ENCODE data around the gene ZC3H8. TPM values are rescaled to one million over a fixed set of nuclear protein-coding genes. Genes with fewer than 3 reads are reported as not detected.

Gene ZC3H8
- total RNA-seq, 2 donors from 2014 or later: 2.4 to 5.3 TPM

DNA sequence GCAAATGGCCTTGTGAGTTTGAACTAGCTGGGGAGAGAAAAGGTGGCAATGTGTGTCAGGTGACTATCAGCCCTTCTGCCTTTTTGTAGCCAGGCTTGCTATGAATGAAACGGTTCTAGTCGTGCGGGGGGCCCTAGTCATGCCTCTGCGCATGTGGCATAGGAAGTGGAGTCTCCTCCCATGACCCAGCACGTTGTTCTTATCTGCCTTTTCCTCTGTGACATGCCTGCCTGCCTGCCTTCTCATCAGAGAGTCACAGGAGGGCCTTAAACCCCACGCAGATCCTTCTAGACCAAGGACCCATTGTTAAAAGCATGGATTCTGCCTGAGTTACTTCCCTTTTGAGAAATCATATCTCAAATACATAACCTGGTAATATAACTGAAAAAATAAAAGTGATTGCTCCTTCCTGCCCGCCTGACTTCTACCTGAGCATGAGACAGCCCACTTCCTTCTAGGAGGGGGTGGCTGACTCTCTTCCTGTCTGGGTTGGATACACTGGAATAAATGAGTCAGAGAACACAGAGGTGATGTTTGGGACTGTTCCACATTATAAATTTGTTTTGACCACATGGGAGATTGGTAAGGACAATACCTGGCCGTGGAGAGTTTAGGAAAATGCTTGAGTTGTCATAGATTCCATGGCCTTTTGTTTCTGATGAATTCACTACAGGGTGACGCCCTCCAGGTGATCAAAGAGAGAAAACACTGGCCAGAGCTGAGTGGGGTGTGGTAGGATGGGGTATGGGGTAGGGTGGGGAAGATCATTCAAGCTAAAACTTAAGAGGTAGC is 66.8 kb downstream of the ZC3H8 start:
- no peak for DNase-seq (ENCODE audit: low spot score)
- no peaks in the 10 kb centered on the region for H3K27me3 ChIP-seq (replicated peaks; ENCODE audit: insufficient read depth)
- ATAC-seq (ENCODE audit: insufficient number of reproducible peaks, low FRiP score, low read depth): no peak
- no peaks in the 10 kb centered on the region for H3K36me3 ChIP-seq
- H3K27ac ChIP-seq: no peak overlapping the region
- no peaks in the 10 kb centered on the region for H3K4me1 ChIP-seq (ENCODE audit: control insufficient read depth in 1 of 2, low read depth in 2 of 2)
- H3K9me3 ChIP-seq: no peaks in the 10 kb centered on the region
- TF ChIP-seq, protein P1, sequence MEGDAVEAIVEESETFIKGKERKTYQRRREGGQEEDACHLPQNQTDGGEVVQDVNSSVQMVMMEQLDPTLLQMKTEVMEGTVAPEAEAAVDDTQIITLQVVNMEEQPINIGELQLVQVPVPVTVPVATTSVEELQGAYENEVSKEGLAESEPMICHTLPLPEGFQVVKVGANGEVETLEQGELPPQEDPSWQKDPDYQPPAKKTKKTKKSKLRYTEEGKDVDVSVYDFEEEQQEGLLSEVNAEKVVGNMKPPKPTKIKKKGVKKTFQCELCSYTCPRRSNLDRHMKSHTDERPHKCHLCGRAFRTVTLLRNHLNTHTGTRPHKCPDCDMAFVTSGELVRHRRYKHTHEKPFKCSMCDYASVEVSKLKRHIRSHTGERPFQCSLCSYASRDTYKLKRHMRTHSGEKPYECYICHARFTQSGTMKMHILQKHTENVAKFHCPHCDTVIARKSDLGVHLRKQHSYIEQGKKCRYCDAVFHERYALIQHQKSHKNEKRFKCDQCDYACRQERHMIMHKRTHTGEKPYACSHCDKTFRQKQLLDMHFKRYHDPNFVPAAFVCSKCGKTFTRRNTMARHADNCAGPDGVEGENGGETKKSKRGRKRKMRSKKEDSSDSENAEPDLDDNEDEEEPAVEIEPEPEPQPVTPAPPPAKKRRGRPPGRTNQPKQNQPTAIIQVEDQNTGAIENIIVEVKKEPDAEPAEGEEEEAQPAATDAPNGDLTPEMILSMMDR (IDR thresholded peaks at IDR 0.05): no peak
- no peak overlapping the region for H3K4me3 ChIP-seq

DNA sequence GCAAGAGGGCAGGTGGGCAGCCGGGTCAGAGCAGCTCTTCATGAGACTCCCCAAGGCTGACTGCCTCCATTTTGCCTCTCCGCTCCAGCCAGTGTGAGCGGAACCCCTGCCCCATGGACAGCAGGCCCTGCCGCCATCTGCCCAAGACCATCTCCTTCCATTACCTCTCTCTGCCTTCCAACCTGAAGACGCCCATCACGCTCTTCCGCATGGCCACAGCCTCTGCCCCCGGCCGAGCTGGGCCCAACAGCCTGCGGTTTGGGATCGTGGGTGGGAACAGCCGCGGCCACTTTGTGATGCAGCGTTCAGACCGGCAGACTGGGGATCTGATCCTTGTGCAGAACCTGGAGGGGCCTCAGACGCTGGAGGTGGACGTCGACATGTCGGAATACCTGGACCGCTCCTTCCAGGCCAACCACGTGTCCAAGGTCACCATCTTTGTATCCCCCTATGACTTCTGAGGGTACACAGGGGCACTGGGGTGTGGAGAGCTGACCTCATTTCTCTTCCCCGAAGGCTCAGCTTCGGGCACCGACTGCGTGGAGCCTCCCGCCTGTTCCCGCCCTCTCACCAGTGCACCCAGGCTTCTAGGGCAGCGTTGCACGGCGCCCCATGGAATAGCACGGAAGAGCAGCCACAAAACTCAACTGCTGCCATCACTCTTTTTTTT is 67.7 kb downstream of the ZC3H8 start:
- Histone ChIP-seq H3K9me3 (no peaks in the 10 kb centered on the region), H3K27ac (no peak overlapping the region), H3K36me3 (no peaks in the 10 kb centered on the region), H3K4me3 (no peak overlapping the region), H3K4me1 (ENCODE audit: control insufficient read depth in 1 of 2, low read depth in 2 of 2) (no peaks in the 10 kb centered on the region), H3K27me3 (replicated peaks; ENCODE audit: insufficient read depth) (no peaks in the 10 kb centered on the region)
- ATAC-seq (ENCODE audit: insufficient number of reproducible peaks, low FRiP score, low read depth) (no peak), DNase-seq (ENCODE audit: low spot score) (no peak)
- TF ChIP-seq, protein P1 (IDR thresholded peaks at IDR 0.05): no peak

DNA sequence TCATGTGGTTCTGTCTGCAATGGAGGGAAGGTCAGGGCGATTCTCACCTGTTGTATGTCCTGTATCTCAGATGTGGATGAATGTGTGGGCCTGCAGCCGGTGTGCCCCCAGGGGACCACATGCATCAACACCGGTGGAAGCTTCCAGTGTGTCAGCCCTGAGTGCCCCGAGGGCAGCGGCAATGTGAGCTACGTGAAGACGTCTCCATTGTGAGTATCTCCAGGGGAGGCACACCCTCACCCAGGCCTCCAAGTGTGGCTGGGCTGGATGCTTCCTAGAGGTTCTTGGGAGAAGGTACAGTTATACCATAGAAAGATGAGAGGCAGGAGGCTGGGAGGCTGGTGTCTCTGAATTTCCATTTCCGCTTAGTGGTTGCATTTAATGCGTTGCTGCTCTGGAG is 69.7 kb downstream of the ZC3H8 start:
- H3K27me3 ChIP-seq (replicated peaks; ENCODE audit: insufficient read depth): no peaks in the 10 kb centered on the region
- H3K9me3 ChIP-seq: no peaks in the 10 kb centered on the region
- no peaks in the 10 kb centered on the region for H3K4me1 ChIP-seq (ENCODE audit: control insufficient read depth in 1 of 2, low read depth in 2 of 2)
- H3K4me3 ChIP-seq: no peak overlapping the region
- ATAC-seq (ENCODE audit: insufficient number of reproducible peaks, low FRiP score, low read depth) (no peak), DNase-seq (ENCODE audit: low spot score) (no peak)
- TF ChIP-seq, protein P1 (IDR thresholded peaks at IDR 0.05): no peak
- no peak overlapping the region for H3K27ac ChIP-seq
- H3K36me3 ChIP-seq: no peaks in the 10 kb centered on the region

DNA sequence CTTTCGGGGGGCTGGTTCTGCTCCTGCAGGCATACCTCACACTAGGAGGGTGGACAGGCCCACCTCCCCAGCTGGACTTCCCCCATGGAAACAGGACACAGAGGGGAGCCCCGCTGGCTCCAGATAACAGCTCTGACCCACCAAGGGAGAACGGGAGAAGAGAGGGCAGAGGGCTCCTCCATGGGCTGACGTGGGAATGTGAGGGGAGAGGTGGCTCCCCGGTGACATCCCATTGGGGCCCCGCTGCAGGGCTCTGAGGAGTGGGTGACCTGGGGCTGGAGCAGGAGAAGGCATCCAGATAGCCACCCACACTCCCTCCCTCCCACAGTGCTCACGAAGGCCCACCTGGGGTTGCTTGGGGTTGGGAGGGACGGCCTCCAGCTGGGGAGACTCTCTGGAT is 70.7 kb downstream of the ZC3H8 start:
- Histone ChIP-seq H3K9me3 (no peaks in the 10 kb centered on the region), H3K27me3 (replicated peaks; ENCODE audit: insufficient read depth) (no peaks in the 10 kb centered on the region), H3K4me3 (no peak overlapping the region), H3K36me3 (no peaks in the 10 kb centered on the region), H3K4me1 (ENCODE audit: control insufficient read depth in 1 of 2, low read depth in 2 of 2) (no peaks in the 10 kb centered on the region), H3K27ac (no peak overlapping the region)
- TF ChIP-seq, protein P1 (IDR thresholded peaks at IDR 0.05): no peak
- ATAC-seq (ENCODE audit: insufficient number of reproducible peaks, low FRiP score, low read depth) (no peak), DNase-seq (ENCODE audit: low spot score) (no peak)

DNA sequence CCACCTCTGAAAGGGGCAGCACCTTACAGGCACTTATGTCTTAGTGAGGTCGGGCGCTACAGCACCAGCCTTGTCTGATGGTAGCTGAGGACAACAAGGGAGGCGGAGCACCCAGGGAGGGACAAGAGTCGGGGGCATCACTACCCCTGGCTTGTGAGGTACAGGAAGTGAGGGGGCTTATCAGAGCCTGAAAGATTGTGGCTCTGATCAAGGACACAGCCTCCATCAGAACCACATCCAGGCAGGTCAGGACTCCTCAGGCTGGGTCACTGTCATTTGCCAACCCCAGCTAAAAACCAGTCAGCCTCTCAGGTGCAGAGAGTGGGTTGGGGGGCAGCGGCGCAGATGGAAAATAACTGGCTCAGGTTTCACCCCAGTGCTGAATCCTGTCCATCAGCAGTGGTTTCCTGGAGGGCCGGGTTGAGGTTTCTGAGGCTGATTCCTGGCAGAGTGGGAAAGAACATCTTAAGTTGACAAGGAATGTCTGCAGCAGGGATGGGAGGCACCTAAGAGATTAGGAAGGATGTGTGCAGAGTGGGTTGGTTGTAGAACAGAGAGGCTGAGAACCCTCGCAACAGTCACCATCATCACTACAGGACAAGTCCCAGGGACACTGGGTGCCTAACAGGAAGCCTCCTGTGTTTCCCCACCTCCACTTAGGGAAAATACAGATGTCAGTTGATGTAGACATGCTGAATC is 71.4 kb downstream of the ZC3H8 start:
- Histone ChIP-seq H3K9me3 (no peaks in the 10 kb centered on the region), H3K27ac (no peak overlapping the region), H3K27me3 (replicated peaks; ENCODE audit: insufficient read depth) (no peaks in the 10 kb centered on the region), H3K4me1 (ENCODE audit: control insufficient read depth in 1 of 2, low read depth in 2 of 2) (no peaks in the 10 kb centered on the region), H3K36me3 (no peaks in the 10 kb centered on the region), H3K4me3 (no peak overlapping the region)
- TF ChIP-seq, protein P1 (IDR thresholded peaks at IDR 0.05): no peak
- ATAC-seq (ENCODE audit: insufficient number of reproducible peaks, low FRiP score, low read depth): no peak
- no peak for DNase-seq (ENCODE audit: low spot score)

Measured in thoracic aorta (tissue), 2 donors.